Measurements from ENCODE around the gene PCDHB7. TPM values are rescaled to one million over a fixed set of nuclear protein-coding genes. Genes with fewer than 3 reads are reported as not detected.
A peak's percentile ranks its signal among the peaks of the same experiment; 100 is the strongest.
"Not testable (repeated sequence)": the region's sequence is repeated elsewhere in the genome, so short reads cannot be mapped to it uniquely, and the experiment has no call there.

The PCDHB7 gene
- total RNA-seq: 2.1 TPM

GRCh38 chr5:141172381-141173204, at the start of gene PCDHB7:
Gene PCDHB7, plus strand, starts transcription at chr5:141172644. Its CDS starts 192 bp downstream, at chr5:141172836.
- Histone ChIP-seq H3K9me3 (ENCODE audit: control insufficient read depth in 3 of 3, low read length in 3 of 3) (peaks cover 0 to 13% (median 6%) of the 10 kb centered on the region in 3 donors), H3K27me3 (ENCODE audit: control insufficient read depth in 3 of 3, insufficient read depth in 3 of 3, low read length in 3 of 3) (peaks cover 2 to 10% (median 5%) of the 10 kb centered on the region in 3 donors), H3K4me3 (ENCODE audit: low read length in 3 of 3) (peak within 1 kb of the TSS in 2 of 3 donors; percentile 4 to 45), H3K36me3 (ENCODE audit: control insufficient read depth in 3 of 3, insufficient read depth in 3 of 3, low read length in 3 of 3) (no peaks in the 10 kb centered on the region), H3K4me1 (ENCODE audit: control insufficient read depth in 3 of 3, insufficient read depth in 3 of 3, low read length in 3 of 3) (no peaks in the 10 kb centered on the region), H3K27ac (ENCODE audit: low read depth, low read length) (no peak within 1 kb of the TSS), H3K9ac (ENCODE audit: low read depth in 1 of 3, low read length in 3 of 3) (no peak within 1 kb of the TSS)

- not testable (repeated sequence) for H3K27ac ChIP-seq (ENCODE audit: low read depth, low read length); H3K4me1 ChIP-seq (ENCODE audit: control insufficient read depth in 3 of 3, insufficient read depth in 3 of 3, low read length in 3 of 3); H3K36me3 ChIP-seq (ENCODE audit: control insufficient read depth in 3 of 3, insufficient read depth in 3 of 3, low read length in 3 of 3); H3K4me3 ChIP-seq (ENCODE audit: low read length in 3 of 3); H3K27me3 ChIP-seq (ENCODE audit: control insufficient read depth in 3 of 3, insufficient read depth in 3 of 3, low read length in 3 of 3); H3K9me3 ChIP-seq (ENCODE audit: control insufficient read depth in 3 of 3, low read length in 3 of 3); H3K9ac ChIP-seq (ENCODE audit: low read depth in 1 of 3, low read length in 3 of 3)
Observed at GRCh38 chr5:141123396-141124135, 48.9 kb upstream of the PCDHB7 start.

GRCh38 chr5:141127305-141127704, 45.1 kb upstream of the PCDHB7 start:
- no peaks in the 10 kb centered on the region for H3K4me1 ChIP-seq (ENCODE audit: control insufficient read depth in 3 of 3, insufficient read depth in 3 of 3, low read length in 3 of 3)
- no peaks in the 10 kb centered on the region for H3K36me3 ChIP-seq (ENCODE audit: control insufficient read depth in 3 of 3, insufficient read depth in 3 of 3, low read length in 3 of 3)
- peaks cover 0 to 2% (median 0%) of the 10 kb centered on the region in 3 donors for H3K9me3 ChIP-seq (ENCODE audit: control insufficient read depth in 3 of 3, low read length in 3 of 3)
- no peak overlapping the region for H3K9ac ChIP-seq (ENCODE audit: low read depth in 1 of 3, low read length in 3 of 3)
- no peaks in the 10 kb centered on the region for H3K27me3 ChIP-seq (ENCODE audit: control insufficient read depth in 3 of 3, insufficient read depth in 3 of 3, low read length in 3 of 3)
- H3K4me3 ChIP-seq (ENCODE audit: low read length in 3 of 3): no peak overlapping the region
- H3K27ac ChIP-seq (ENCODE audit: low read depth, low read length): no peak overlapping the region

GRCh38 chr5:141135030-141135717, 37.3 kb upstream of the PCDHB7 start, which contains the start of gene PCDHB5:
Gene PCDHB5, plus strand, starts transcription at chr5:141135206. Its CDS starts 229 bp downstream, at chr5:141135435.
- H3K4me1 ChIP-seq (ENCODE audit: control insufficient read depth in 3 of 3, insufficient read depth in 3 of 3, low read length in 3 of 3): no peaks in the 10 kb centered on the region
- H3K27me3 ChIP-seq (ENCODE audit: control insufficient read depth in 3 of 3, insufficient read depth in 3 of 3, low read length in 3 of 3): no peaks in the 10 kb centered on the region
- H3K9ac ChIP-seq (ENCODE audit: low read depth in 1 of 3, low read length in 3 of 3): peak within 1 kb of the TSS; percentile 58 to 69 (median 58)
- no peaks in the 10 kb centered on the region for H3K36me3 ChIP-seq (ENCODE audit: control insufficient read depth in 3 of 3, insufficient read depth in 3 of 3, low read length in 3 of 3)
- no peak within 1 kb of the TSS for H3K27ac ChIP-seq (ENCODE audit: low read depth, low read length)
- H3K9me3 ChIP-seq (ENCODE audit: control insufficient read depth in 3 of 3, low read length in 3 of 3): peaks cover 2 to 16% (median 6%) of the 10 kb centered on the region in 3 donors
- H3K4me3 ChIP-seq (ENCODE audit: low read length in 3 of 3): peak within 1 kb of the TSS; percentile 61 to 79 (median 69)

- H3K4me3 ChIP-seq (ENCODE audit: low read length in 3 of 3): peak overlapping the region; percentile 61 to 79 (median 69)
- peaks cover 2 to 16% (median 6%) of the 10 kb centered on the region in 3 donors for H3K9me3 ChIP-seq (ENCODE audit: control insufficient read depth in 3 of 3, low read length in 3 of 3)
- no peak overlapping the region for H3K27ac ChIP-seq (ENCODE audit: low read depth, low read length)
- no peaks in the 10 kb centered on the region for H3K27me3 ChIP-seq (ENCODE audit: control insufficient read depth in 3 of 3, insufficient read depth in 3 of 3, low read length in 3 of 3)
- H3K4me1 ChIP-seq (ENCODE audit: control insufficient read depth in 3 of 3, insufficient read depth in 3 of 3, low read length in 3 of 3): no peaks in the 10 kb centered on the region
- no peaks in the 10 kb centered on the region for H3K36me3 ChIP-seq (ENCODE audit: control insufficient read depth in 3 of 3, insufficient read depth in 3 of 3, low read length in 3 of 3)
- H3K9ac ChIP-seq (ENCODE audit: low read depth in 1 of 3, low read length in 3 of 3): peak overlapping the region in 1 of 3 donors; percentile 58
Observed at GRCh38 chr5:141135718-141136266, 36.7 kb upstream of the PCDHB7 start.

- not testable (repeated sequence) for H3K4me3 ChIP-seq (ENCODE audit: low read length in 3 of 3); H3K36me3 ChIP-seq (ENCODE audit: control insufficient read depth in 3 of 3, insufficient read depth in 3 of 3, low read length in 3 of 3); H3K4me1 ChIP-seq (ENCODE audit: control insufficient read depth in 3 of 3, insufficient read depth in 3 of 3, low read length in 3 of 3); H3K27ac ChIP-seq (ENCODE audit: low read depth, low read length); H3K9ac ChIP-seq (ENCODE audit: low read depth in 1 of 3, low read length in 3 of 3); H3K27me3 ChIP-seq (ENCODE audit: control insufficient read depth in 3 of 3, insufficient read depth in 3 of 3, low read length in 3 of 3)
- peaks cover 2 to 16% (median 6%) of the 10 kb centered on the region in 3 donors for H3K9me3 ChIP-seq (ENCODE audit: control insufficient read depth in 3 of 3, low read length in 3 of 3)
Observed at GRCh38 chr5:141137346-141137745, 35.1 kb upstream of the PCDHB7 start.

GRCh38 chr5:141149812-141150211, 22.6 kb upstream of the PCDHB7 start, which contains the start of gene PCDHB6:
Gene PCDHB6, plus strand, starts transcription at chr5:141150057. Its CDS starts 201 bp downstream, at chr5:141150258.
- Histone ChIP-seq H3K36me3 (ENCODE audit: control insufficient read depth in 3 of 3, insufficient read depth in 3 of 3, low read length in 3 of 3) (no peaks in the 10 kb centered on the region), H3K4me1 (ENCODE audit: control insufficient read depth in 3 of 3, insufficient read depth in 3 of 3, low read length in 3 of 3) (no peaks in the 10 kb centered on the region), H3K27me3 (ENCODE audit: control insufficient read depth in 3 of 3, insufficient read depth in 3 of 3, low read length in 3 of 3) (peaks cover 0 to 4% (median 3%) of the 10 kb centered on the region in 3 donors), H3K27ac (ENCODE audit: low read depth, low read length) (no peak within 1 kb of the TSS), H3K9me3 (ENCODE audit: control insufficient read depth in 3 of 3, low read length in 3 of 3) (peaks cover 7 to 17% (median 8%) of the 10 kb centered on the region in 3 donors), H3K4me3 (ENCODE audit: low read length in 3 of 3) (peak within 1 kb of the TSS in 2 of 3 donors; percentile 11 to 39), H3K9ac (ENCODE audit: low read depth in 1 of 3, low read length in 3 of 3) (no peak within 1 kb of the TSS)

- Histone ChIP-seq H3K9me3 (ENCODE audit: control insufficient read depth in 3 of 3, low read length in 3 of 3) (peaks cover 7 to 17% (median 8%) of the 10 kb centered on the region in 3 donors), H3K9ac (ENCODE audit: low read depth in 1 of 3, low read length in 3 of 3) (no peak overlapping the region), H3K4me1 (ENCODE audit: control insufficient read depth in 3 of 3, insufficient read depth in 3 of 3, low read length in 3 of 3) (no peaks in the 10 kb centered on the region), H3K27ac (ENCODE audit: low read depth, low read length) (no peak overlapping the region), H3K4me3 (ENCODE audit: low read length in 3 of 3) (peak overlapping the region in 2 of 3 donors; percentile 11 to 39), H3K36me3 (ENCODE audit: control insufficient read depth in 3 of 3, insufficient read depth in 3 of 3, low read length in 3 of 3) (no peaks in the 10 kb centered on the region), H3K27me3 (ENCODE audit: control insufficient read depth in 3 of 3, insufficient read depth in 3 of 3, low read length in 3 of 3) (peaks cover 0 to 4% (median 3%) of the 10 kb centered on the region in 3 donors)
Observed at GRCh38 chr5:141150224-141150992, 22.0 kb upstream of the PCDHB7 start.

- Histone ChIP-seq H3K27me3 (ENCODE audit: control insufficient read depth in 3 of 3, insufficient read depth in 3 of 3, low read length in 3 of 3) (peaks cover 0 to 4% (median 3%) of the 10 kb centered on the region in 3 donors), H3K36me3 (ENCODE audit: control insufficient read depth in 3 of 3, insufficient read depth in 3 of 3, low read length in 3 of 3) (no peaks in the 10 kb centered on the region), H3K9ac (ENCODE audit: low read depth in 1 of 3, low read length in 3 of 3) (no peak overlapping the region), H3K27ac (ENCODE audit: low read depth, low read length) (no peak overlapping the region), H3K4me3 (ENCODE audit: low read length in 3 of 3) (peak overlapping the region in 1 of 3 donors; percentile 11), H3K9me3 (ENCODE audit: control insufficient read depth in 3 of 3, low read length in 3 of 3) (peaks cover 8 to 17% (median 9%) of the 10 kb centered on the region in 3 donors), H3K4me1 (ENCODE audit: control insufficient read depth in 3 of 3, insufficient read depth in 3 of 3, low read length in 3 of 3) (no peaks in the 10 kb centered on the region)
Observed at GRCh38 chr5:141150993-141151325, 21.5 kb upstream of the PCDHB7 start.

All from skeletal muscle tissue (tissue), 4 donors.